GM19239 (cell line): ENCODE data around the gene PSAP.

Experiments
- DNase-seq: peaks from one replicate; pipeline ENCODE4 v3.0.0; 2011; ENCODE audit warnings: low spot score; ENCODE audit not compliant: insufficient read length
- FAIRE-seq: peaks from 2 replicates; lab custom pipeline; 2011; peaks lifted over from hg19 to GRCh38; lab: Jason Lieb, UNC

Gene PSAP

GRCh38 chr10:71831646-71832552, 19.2 kb downstream of the PSAP start:
- FAIRE-seq = no peak
- no peak for DNase-seq

- DNase-seq (no peak), FAIRE-seq (no peak)
Observed at GRCh38 chr10:71830726-71831125, 20.3 kb downstream of the PSAP start.

- FAIRE-seq (no peak), DNase-seq (no peak)
Observed at GRCh38 chr10:71829896-71830295, 21.2 kb downstream of the PSAP start.

- no peak for FAIRE-seq
- DNase-seq = no peak
Observed at GRCh38 chr10:71829171-71829570, 21.9 kb downstream of the PSAP start.

GRCh38 chr10:71828702-71829101, 22.3 kb downstream of the PSAP start:
- DNase-seq (no peak), FAIRE-seq (no peak)

GRCh38 chr10:71827852-71828251, 23.2 kb downstream of the PSAP start:
- DNase-seq (no peak), FAIRE-seq (no peak)

- DNase-seq (no peak), FAIRE-seq (no peak)
Observed at GRCh38 chr10:71825217-71825616, 25.8 kb downstream of the PSAP start.

- FAIRE-seq (no peak), DNase-seq (no peak)
Observed at GRCh38 chr10:71824333-71824732, 26.7 kb downstream of the PSAP start.

- FAIRE-seq (no peak), DNase-seq (no peak)
Observed at GRCh38 chr10:71823356-71823755, 27.7 kb downstream of the PSAP start.

- FAIRE-seq (no peak), DNase-seq (no peak)
Observed at GRCh38 chr10:71821909-71822763, 28.9 kb downstream of the PSAP start.

GRCh38 chr10:71820966-71821365, 30.1 kb downstream of the PSAP start:
- FAIRE-seq = no peak
- no peak for DNase-seq

- FAIRE-seq = no peak
- DNase-seq = no peak
Observed at GRCh38 chr10:71819985-71820384, 31.1 kb downstream of the PSAP start.

- FAIRE-seq = no peak
- DNase-seq = no peak
Observed at GRCh38 chr10:71819441-71819861, 31.6 kb downstream of the PSAP start.

GRCh38 chr10:71818674-71819260, 32.3 kb downstream of the PSAP start:
- FAIRE-seq = no peak
- DNase-seq = no peak

- FAIRE-seq (no peak), DNase-seq (no peak)
Observed at GRCh38 chr10:71817831-71818655, 33.0 kb downstream of the PSAP start.

- no peak for FAIRE-seq
- no peak for DNase-seq
Observed at GRCh38 chr10:71816936-71817618, 34.0 kb downstream of the PSAP start.

- FAIRE-seq (no peak), DNase-seq (no peak)
Observed at GRCh38 chr10:71816421-71816851, 34.6 kb downstream of the PSAP start.

GRCh38 chr10:71815515-71816130, 35.4 kb downstream of the PSAP start:
- no peak for FAIRE-seq
- DNase-seq = no peak

GRCh38 chr10:71814922-71815411, 36.1 kb downstream of the PSAP start:
- FAIRE-seq (no peak), DNase-seq (no peak)
